ENCODE data around the gene PPP4R3B.

DNA sequence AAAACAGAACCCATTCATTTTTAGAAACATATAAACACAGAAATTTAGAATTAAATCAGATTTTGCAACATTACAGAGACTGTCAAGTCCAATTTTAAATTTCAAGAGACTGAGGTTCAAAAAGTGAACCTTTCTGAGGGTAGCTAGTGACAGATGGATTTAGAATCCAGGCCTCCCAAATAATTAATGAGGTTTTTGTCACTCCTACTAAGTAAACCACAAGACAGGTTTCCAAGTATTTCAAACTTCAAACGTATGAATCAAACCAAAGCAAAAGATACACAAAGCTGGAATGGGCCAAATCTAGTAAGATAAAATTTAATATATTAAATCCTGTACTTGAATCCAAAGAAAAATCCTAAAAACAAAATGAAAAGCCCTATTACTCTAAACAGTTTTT is 25.3 kb downstream of the PPP4R3B start:
- no peak for TF ChIP-seq CTCF (optimal IDR thresholded peaks at IDR 0.05 in 1 of 3, IDR thresholded peaks at IDR 0.05 in 1 of 3, conservative IDR thresholded peaks at IDR 0.05 in 1 of 3; ENCODE audit: extremely low read depth in 1 of 3, insufficient read depth in 2 of 3, low read length in 3 of 3)
- TF ChIP-seq EZH2 (IDR thresholded peaks at IDR 0.05; ENCODE audit: low read length), result no peak
